PC-9 (cell line): Measurements from ENCODE around the gene LCE6A. TPM values are rescaled to one million over a fixed set of nuclear protein-coding genes. Genes with fewer than 3 reads are reported as not detected.

Experiments used
- BruUV-seq: library from RNA; stranded (reverse); fragments of 400-500 nt; replicated peaks from 2 replicates; lab custom pipeline; 2021; lab: Mats Ljungman, UMichigan
- CTCF ChIA-PET: fragments of 300-600 bp; sonication (Branson Sonifier 250); formaldehyde crosslinking; loops from one replicate; lab custom pipeline; 2022; ENCODE audit warnings: antibody characterized with exemption; lab: Charles Lee
- POLR2A ChIA-PET: fragments of 300-600 bp; sonication (Branson Sonifier 250); formaldehyde crosslinking; loops from one replicate; lab custom pipeline; 2022; ENCODE audit warnings: antibody characterized with exemption; ENCODE audit not compliant: unreplicated experiment; lab: Charles Lee
- DNase-seq, 2 experiments: peaks; one replicate each; pipeline versions ENCODE4 v3.0.0 to v3.0.0-alpha.2; 2015 to 2022; ENCODE audit warnings: mixed read lengths in 1 of 2
- H2AFZ ChIP-seq: fragments of 200-600 bp; sonication (generic); 2 replicates; pipeline ENCODE4 v1.8.1; 2017; ENCODE audit warnings: antibody characterized with exemption
- H3F3A ChIP-seq: fragments of 200-600 bp; sonication (generic); 2 replicates; pipeline ENCODE4 v1.8.1; 2017; ENCODE audit warnings: antibody characterized with exemption, mild to moderate bottlenecking, low read depth; ENCODE audit not compliant: insufficient read depth
- H3K27ac ChIP-seq: fragments of 200-600 bp; sonication (generic); 2 replicates; pipeline ENCODE4 v1.6.1; 2016; ENCODE audit warnings: mixed run types
- H3K27me3 ChIP-seq: fragments of 200-600 bp; sonication (generic); 2 replicates; pipeline ENCODE4 v1.6.1; 2016; ENCODE audit warnings: low read depth, mixed run types; ENCODE audit not compliant: insufficient read depth
- H3K36me3 ChIP-seq: fragments of 200-600 bp; sonication (generic); 2 replicates; pipeline ENCODE4 v1.6.1; 2016; ENCODE audit warnings: low read depth, mixed run types
- H3K4me1 ChIP-seq: fragments of 200-600 bp; sonication (generic); replicated peaks from 2 replicates; pipeline ENCODE4 v1.6.1; 2016; ENCODE audit warnings: mixed run types; ENCODE audit not compliant: insufficient read depth
- H3K4me2 ChIP-seq: fragments of 200-600 bp; sonication (generic); 2 replicates; pipeline ENCODE4 v1.6.1; 2017; ENCODE audit warnings: mixed run types
- H3K4me3 ChIP-seq: fragments of 200-600 bp; sonication (generic); 2 replicates; pipeline ENCODE4 v1.6.1; 2016; ENCODE audit warnings: mixed run types
- H3K79me2 ChIP-seq: fragments of 200-600 bp; sonication (generic); 2 replicates; pipeline ENCODE4 v1.6.1; 2017; ENCODE audit warnings: low read depth, mixed run types
- H3K9me2 ChIP-seq: fragments of 200-600 bp; sonication (generic); 2 replicates; pipeline ENCODE4 v1.8.1; 2017; ENCODE audit warnings: mild to moderate bottlenecking; ENCODE audit not compliant: insufficient read depth
- H3K9me3 ChIP-seq: fragments of 200-600 bp; sonication (generic); 2 replicates; pipeline ENCODE4 v1.8.1; 2016; ENCODE audit warnings: low read depth; ENCODE audit not compliant: insufficient read depth
- H4K20me1 ChIP-seq: fragments of 200-600 bp; sonication (generic); 2 replicates; pipeline ENCODE4 v1.8.1; 2017; ENCODE audit not compliant: insufficient read depth
- CTCF ChIP-seq: fragments of 200-600 bp; sonication (generic); conservative IDR thresholded peaks from 2 replicates; pipeline ENCODE4 v1.6.1; 2017; ENCODE audit warnings: mixed run types, antibody characterized with exemption, mild to moderate bottlenecking, moderate library complexity
- EZH2 ChIP-seq: fragments of 200-600 bp; sonication (generic); IDR thresholded peaks from 2 replicates; pipeline ENCODE4 v1.8.0; 2017; ENCODE audit warnings: antibody characterized with exemption, low read depth
- intact Hi-C: fragments of 100-400 bp; cut with micrococcal nuclease; formaldehyde crosslinking; loops from one replicate; pipeline ENCODE4 v1.10.0; 2022; ENCODE audit not compliant: unreplicated experiment
- total RNA-seq: library from RNA; stranded (reverse); gene quantifications from 2 replicates; pipeline ENCODE4 v1.2.3, GENCODE V29; 2021

LCE6A gene
- total RNA-seq, 1 experiment from 2014 or later = not detected

DNA sequence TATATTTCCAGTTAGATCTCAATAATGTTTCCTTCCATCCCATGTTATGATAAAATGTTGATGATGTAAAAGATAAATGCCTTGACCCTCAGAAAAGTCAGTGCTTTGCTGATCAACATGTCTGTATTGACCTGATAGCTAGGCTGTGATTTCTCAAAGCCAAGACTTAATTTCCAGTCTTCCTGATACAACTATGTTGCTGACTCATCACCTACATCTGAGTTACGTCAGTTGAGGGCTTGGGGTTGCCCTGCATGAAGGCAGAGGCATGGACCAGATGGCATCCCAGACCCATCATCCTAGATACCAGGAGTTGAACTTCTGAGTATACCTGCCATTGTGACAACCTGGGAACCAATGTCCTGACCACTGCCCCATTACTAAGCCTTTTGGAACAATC, 41.3 kb upstream of the LCE6A start:
- no peaks in the 10 kb centered on the region for H3K36me3 ChIP-seq
- H3K79me2 ChIP-seq = no peaks in the 10 kb centered on the region
- H3K9me2 ChIP-seq = no peaks in the 10 kb centered on the region
- H2AFZ ChIP-seq = no peak overlapping the region
- TF ChIP-seq EZH2 = no peak
- TF ChIP-seq CTCF = no peak
- no peaks in the 10 kb centered on the region for H3F3A ChIP-seq
- H3K9me3 ChIP-seq = no peaks in the 10 kb centered on the region
- H4K20me1 ChIP-seq = no peaks in the 10 kb centered on the region
- peaks cover 28% of the 10 kb centered on the region for H3K27me3 ChIP-seq
- no peaks in the 10 kb centered on the region for H3K4me1 ChIP-seq
- H3K4me2 ChIP-seq = no peak overlapping the region
- no peak for DNase-seq
- intact Hi-C loops = no loop called here
- CTCF ChIA-PET = no interaction called here
- no peak overlapping the region for H3K27ac ChIP-seq
- POLR2A ChIA-PET = no interaction called here
- no TSS peak for BruUV-seq
- no peak overlapping the region for H3K4me3 ChIP-seq

- ChIA-PET CTCF (no interaction called here), POLR2A (no interaction called here)
- no peak within 1 kb of the TSS for H2AFZ ChIP-seq
- DNase-seq = no peak
- BruUV-seq = no TSS peak
- no peak within 1 kb of the TSS for H3K4me2 ChIP-seq
- peaks cover 19% of the 10 kb centered on the region; the same call in 1 of the 2 replicates for H3K27me3 ChIP-seq
- no peaks in the 10 kb centered on the region for H3K36me3 ChIP-seq
- intact Hi-C loops = no loop called here
- TF ChIP-seq EZH2 = no peak
- TF ChIP-seq CTCF = no peak
- H4K20me1 ChIP-seq = no peaks in the 10 kb centered on the region
- no peaks in the 10 kb centered on the region for H3K9me2 ChIP-seq
- no peaks in the 10 kb centered on the region for H3K4me1 ChIP-seq
- no peak within 1 kb of the TSS for H3K27ac ChIP-seq
- H3K9me3 ChIP-seq = no peaks in the 10 kb centered on the region
- H3F3A ChIP-seq = no peaks in the 10 kb centered on the region
- H3K4me3 ChIP-seq = no peak within 1 kb of the TSS
- no peaks in the 10 kb centered on the region for H3K79me2 ChIP-seq
Observed at GRCh38 chr1:152806576-152806975, 36.1 kb upstream of the LCE6A start, which contains the start of gene LCE1C. Gene LCE1C (minus strand): TSS chr1:152806651. CDS start chr1:152805478, 1,173 bp downstream.

GRCh38 chr1:152811050-152811449, 31.6 kb upstream of the LCE6A start:
- no peaks in the 10 kb centered on the region for H3K36me3 ChIP-seq
- H3K27me3 ChIP-seq = peaks cover 40% of the 10 kb centered on the region
- no peaks in the 10 kb centered on the region for H3K9me3 ChIP-seq
- H4K20me1 ChIP-seq = no peaks in the 10 kb centered on the region
- ChIA-PET CTCF (no interaction called here), POLR2A (no interaction called here)
- H2AFZ ChIP-seq = no peak overlapping the region
- H3K4me1 ChIP-seq = no peaks in the 10 kb centered on the region
- no peak for DNase-seq
- H3K4me2 ChIP-seq = no peak overlapping the region
- no peaks in the 10 kb centered on the region for H3F3A ChIP-seq
- intact Hi-C loops = no loop called here
- no peaks in the 10 kb centered on the region for H3K9me2 ChIP-seq
- H3K79me2 ChIP-seq = no peaks in the 10 kb centered on the region
- H3K27ac ChIP-seq = no peak overlapping the region
- no peak overlapping the region for H3K4me3 ChIP-seq
- TF ChIP-seq EZH2 (no peak), CTCF (no peak)
- BruUV-seq = no TSS peak
